ENCODE results near the gene AK5.

DNA sequence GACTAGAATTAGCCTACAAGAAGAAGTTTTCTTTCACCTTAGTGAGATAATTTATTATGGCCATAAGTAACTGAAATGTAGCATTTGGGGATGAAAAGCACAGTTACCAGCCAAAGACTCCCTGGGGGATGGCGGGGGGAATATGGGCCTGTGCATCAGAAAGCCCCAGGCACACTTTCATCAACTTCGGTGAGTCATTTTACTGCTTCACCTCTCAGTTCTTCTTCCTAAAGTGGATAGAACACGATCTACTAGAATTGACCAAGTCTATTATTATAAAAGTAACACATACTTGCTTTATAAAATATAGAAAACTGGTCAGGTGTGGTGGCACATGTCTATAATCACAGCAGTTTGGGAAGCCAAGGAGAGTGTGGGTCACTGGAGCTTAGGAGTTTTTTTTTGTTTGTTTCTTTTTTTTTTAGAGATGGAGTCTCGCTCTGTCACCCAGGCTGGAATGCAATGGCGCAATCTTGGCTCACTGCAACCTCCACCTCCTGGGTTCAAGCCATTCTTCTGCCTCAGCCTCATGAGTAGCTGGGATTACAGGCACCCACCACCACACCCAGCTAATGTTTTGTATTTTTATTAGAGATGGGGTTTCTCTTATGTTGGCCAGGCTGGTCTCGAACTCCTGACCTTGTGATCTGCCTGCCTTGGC, 258.8 kb downstream of the AK5 start:
- TF ChIP-seq, protein P1, sequence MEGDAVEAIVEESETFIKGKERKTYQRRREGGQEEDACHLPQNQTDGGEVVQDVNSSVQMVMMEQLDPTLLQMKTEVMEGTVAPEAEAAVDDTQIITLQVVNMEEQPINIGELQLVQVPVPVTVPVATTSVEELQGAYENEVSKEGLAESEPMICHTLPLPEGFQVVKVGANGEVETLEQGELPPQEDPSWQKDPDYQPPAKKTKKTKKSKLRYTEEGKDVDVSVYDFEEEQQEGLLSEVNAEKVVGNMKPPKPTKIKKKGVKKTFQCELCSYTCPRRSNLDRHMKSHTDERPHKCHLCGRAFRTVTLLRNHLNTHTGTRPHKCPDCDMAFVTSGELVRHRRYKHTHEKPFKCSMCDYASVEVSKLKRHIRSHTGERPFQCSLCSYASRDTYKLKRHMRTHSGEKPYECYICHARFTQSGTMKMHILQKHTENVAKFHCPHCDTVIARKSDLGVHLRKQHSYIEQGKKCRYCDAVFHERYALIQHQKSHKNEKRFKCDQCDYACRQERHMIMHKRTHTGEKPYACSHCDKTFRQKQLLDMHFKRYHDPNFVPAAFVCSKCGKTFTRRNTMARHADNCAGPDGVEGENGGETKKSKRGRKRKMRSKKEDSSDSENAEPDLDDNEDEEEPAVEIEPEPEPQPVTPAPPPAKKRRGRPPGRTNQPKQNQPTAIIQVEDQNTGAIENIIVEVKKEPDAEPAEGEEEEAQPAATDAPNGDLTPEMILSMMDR (IDR thresholded peaks at IDR 0.05) = no peak
- TF ChIP-seq EZH2 (IDR thresholded peaks at IDR 0.05; ENCODE audit: borderline replicate concordance, insufficient read depth, low read depth, low read length, poor library complexity, severe bottlenecking) = no peak

Data from B cell (primary cell).